ENCODE measurements around the gene ZNRF2.

The ZNRF2 gene

DNA sequence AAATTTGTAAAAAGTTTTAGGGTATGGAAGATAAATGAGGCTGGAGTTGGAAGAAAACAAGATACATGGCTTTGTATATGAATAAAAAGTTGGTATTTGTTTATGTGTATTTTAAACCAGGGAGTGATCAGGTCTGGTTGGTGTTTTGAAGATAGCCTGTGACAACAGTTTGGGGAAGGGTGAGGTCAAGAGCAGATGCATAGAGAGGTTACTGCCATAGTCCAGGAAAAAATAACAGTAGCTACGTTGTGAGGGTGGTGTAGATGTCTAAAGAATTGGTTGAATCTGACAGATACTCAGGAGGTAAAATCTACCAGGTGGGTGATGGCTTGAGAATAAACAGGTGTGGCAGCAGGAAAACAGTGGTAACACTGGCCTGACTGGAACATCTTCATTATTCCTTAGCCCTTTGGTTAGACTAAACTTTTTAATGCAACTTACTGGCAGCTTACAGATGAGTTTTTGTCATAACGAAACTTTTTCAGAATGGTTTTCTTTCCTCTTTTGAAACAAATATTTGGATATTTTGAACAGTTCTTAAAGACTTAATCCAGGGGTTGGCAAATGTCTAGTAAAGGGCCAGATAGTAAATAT lies 25.5 kb downstream of the ZNRF2 start:
- Mint-ChIP-seq H3K27me3 (no peaks in the 10 kb centered on the region), H3K27ac (no peak overlapping the region), H3K4me1 (peaks cover 25 to 60% of the 10 kb centered on the region in 2 donors), H3K9me3 (peaks cover 0 to 3% of the 10 kb centered on the region in 2 donors), H3K36me3 (peaks cover 4 to 6% of the 10 kb centered on the region in 2 donors), H3K4me3 (no peak overlapping the region)
- DNase-seq (no peak), ATAC-seq (replicated peaks) (peak; percentile 27 to 41)

DNA sequence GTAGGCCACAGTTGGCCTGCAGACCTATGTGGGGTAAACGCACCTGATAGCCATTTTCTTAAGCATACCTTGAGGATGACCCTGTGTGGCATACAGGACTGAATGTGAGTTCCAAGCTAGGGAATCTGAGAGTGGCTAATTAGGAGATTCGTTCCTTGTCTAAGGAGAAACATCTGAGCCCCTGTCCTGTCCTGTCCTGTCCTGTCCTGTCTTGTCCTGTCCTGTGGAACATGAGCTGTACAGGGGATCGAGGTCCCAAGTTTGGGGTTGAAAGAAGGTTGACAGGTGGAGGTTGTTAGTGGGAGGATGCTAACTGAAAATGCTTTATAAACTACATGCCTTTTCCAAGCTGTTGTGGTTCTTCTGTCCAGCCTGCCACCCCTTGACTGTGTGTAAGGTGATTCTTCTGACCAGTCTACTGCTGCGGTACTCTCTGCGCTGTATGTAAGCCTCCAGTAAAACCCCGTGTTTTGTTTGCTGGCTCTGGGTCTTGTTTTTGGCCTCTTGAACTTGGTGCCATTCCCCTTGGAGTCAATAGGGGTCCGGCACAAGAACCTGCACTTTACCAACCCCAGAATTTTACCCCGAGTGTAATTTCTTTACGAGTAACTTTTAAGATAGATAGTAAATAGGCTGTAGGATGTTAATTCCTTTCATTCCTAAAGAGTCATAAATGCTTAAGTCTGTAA lies 26.4 kb downstream of the ZNRF2 start:
- Mint-ChIP-seq H3K27ac (no peak overlapping the region), H3K9me3 (peaks cover 0 to 3% of the 10 kb centered on the region in 2 donors), H3K27me3 (no peaks in the 10 kb centered on the region), H3K4me3 (no peak overlapping the region), H3K4me1 (peaks cover 27 to 57% of the 10 kb centered on the region in 2 donors), H3K36me3 (peaks cover 4 to 6% of the 10 kb centered on the region in 2 donors)
- ATAC-seq (replicated peaks) = no peak
- DNase-seq = no peak

DNA sequence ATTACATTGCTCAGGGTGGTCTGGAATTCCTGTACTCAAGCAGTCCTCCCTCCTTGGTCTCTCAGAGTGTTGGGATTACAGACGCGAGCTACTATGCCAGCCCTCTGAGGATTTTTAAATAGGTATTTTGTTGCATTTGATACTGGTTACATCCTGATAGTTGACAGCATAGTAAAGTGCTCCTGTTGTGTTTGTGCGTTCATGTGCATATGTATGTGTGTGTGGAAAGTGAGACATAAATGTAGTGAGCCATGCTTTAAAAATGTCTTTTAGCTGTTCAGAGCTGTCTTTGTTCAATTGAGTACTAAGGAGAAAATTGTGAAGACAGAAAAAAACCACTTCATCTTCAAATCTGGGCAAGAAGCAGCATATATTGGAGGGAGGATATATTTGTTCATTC lies 27.8 kb downstream of the ZNRF2 start:
- H3K9me3 Mint-ChIP-seq = peaks cover 0 to 3% of the 10 kb centered on the region in 2 donors
- peaks cover 30 to 56% of the 10 kb centered on the region in 2 donors for H3K4me1 Mint-ChIP-seq
- no peaks in the 10 kb centered on the region for H3K27me3 Mint-ChIP-seq
- DNase-seq (no peak), ATAC-seq (replicated peaks) (no peak)
- H3K4me3 Mint-ChIP-seq = no peak overlapping the region
- no peak overlapping the region for H3K27ac Mint-ChIP-seq
- H3K36me3 Mint-ChIP-seq = peaks cover 4 to 6% of the 10 kb centered on the region in 2 donors

DNA sequence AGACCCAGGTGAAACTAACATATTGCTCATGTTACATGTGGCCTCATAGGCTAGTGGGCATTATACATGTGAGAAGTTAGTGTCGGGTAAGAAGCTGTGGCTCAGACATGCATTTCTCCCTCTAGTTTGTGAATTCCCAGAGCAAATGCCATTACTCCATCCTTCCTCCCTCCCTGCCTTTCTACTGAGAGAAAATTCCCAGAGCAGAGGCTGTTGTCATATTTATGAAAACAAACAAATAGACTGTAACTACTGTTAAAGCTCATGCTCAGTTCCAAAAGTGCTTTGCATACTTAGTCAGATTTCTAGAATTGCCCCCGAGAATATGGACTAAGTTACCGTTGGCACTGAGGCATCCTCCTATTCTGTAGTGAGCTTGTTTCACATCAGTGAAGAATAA lies 29.0 kb downstream of the ZNRF2 start:
- H3K4me3 Mint-ChIP-seq = no peak overlapping the region
- H3K27me3 Mint-ChIP-seq = no peaks in the 10 kb centered on the region
- peaks cover under 1 to 4% of the 10 kb centered on the region in 2 donors for H3K36me3 Mint-ChIP-seq
- peak overlapping the region; percentile 73 for H3K27ac Mint-ChIP-seq
- peaks cover 40 to 60% of the 10 kb centered on the region in 2 donors for H3K4me1 Mint-ChIP-seq
- DNase-seq (no peak), ATAC-seq (replicated peaks) (no peak)
- H3K9me3 Mint-ChIP-seq = peaks cover 0 to 3% of the 10 kb centered on the region in 2 donors

DNA sequence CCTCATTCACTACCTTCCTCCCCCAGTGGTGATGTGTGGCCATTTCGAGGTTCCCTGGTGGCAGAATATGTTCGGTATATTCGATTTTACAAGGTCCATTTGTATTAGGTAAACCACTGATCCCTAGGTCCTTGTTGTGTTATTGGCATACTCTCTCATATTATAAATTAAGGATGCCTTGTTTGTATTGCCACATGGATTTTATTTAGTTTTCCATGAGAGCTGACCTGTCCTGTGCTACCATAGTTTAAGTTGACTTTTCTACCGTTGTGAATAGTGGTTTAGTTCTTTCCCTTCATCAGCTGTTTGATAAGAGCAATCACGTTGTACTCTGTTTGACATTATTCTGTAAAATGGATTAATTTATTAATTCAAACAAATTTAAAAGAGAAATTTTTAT lies 29.4 kb downstream of the ZNRF2 start:
- peaks cover 2 to 4% of the 10 kb centered on the region in 2 donors for H3K36me3 Mint-ChIP-seq
- H3K27ac Mint-ChIP-seq = peak overlapping the region; percentile 73
- H3K4me1 Mint-ChIP-seq = peaks cover 42 to 64% of the 10 kb centered on the region in 2 donors
- DNase-seq (no peak), ATAC-seq (replicated peaks) (no peak)
- H3K27me3 Mint-ChIP-seq = no peaks in the 10 kb centered on the region
- peaks cover 0 to 3% of the 10 kb centered on the region in 2 donors for H3K9me3 Mint-ChIP-seq
- H3K4me3 Mint-ChIP-seq = no peak overlapping the region

DNA sequence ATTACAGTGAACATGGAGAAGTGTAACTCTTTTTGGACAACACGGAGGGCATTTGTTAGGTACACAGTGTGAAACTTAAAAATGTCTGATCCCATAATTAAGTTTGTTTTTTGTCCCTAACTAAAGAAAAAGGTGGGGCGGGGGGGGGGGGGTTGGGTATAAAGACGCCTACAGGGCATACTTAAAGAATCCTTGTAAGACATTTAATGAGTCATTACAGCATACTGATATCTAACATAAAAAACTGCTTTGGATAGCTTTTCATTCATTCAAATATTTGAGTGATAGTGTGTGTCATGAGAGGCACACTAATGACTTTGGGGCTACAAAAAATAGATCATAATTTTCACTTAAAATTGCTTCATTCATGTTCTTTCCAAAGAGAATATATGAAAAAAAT lies 31.2 kb downstream of the ZNRF2 start:
- Mint-ChIP-seq H3K4me3 (no peak overlapping the region), H3K27ac (no peak overlapping the region), H3K36me3 (peaks cover 2 to 4% of the 10 kb centered on the region in 2 donors), H3K27me3 (no peaks in the 10 kb centered on the region), H3K4me1 (peaks cover 47 to 69% of the 10 kb centered on the region in 2 donors), H3K9me3 (peaks cover 0 to 3% of the 10 kb centered on the region in 2 donors)
- ATAC-seq (replicated peaks) (no peak), DNase-seq (no peak)

DNA sequence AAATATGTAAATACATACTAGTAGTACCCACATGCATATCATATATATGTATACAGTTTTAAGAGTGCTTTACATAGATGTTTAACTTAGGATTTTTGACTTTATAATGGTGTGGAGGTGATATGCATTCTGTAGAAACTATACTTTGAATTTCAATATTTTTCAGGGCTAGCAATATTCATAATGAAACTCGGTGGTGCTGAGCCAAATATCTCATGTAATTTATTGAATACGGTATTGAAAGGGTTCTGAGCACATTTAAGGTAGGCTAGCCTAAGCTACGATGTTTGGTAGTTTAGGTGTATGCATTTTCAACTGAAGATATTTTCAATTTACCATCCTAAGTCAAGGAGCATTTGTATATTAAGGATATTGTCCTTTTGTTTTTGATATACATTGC lies 36.0 kb downstream of the ZNRF2 start:
- H3K27me3 Mint-ChIP-seq = no peaks in the 10 kb centered on the region
- no peak for ATAC-seq (replicated peaks)
- H3K4me1 Mint-ChIP-seq = peaks cover 44 to 64% of the 10 kb centered on the region in 2 donors
- H3K27ac Mint-ChIP-seq = peak overlapping the region; percentile 44
- no peaks in the 10 kb centered on the region for H3K9me3 Mint-ChIP-seq
- no peak for DNase-seq
- peaks cover 4 to 6% of the 10 kb centered on the region in 2 donors for H3K36me3 Mint-ChIP-seq
- H3K4me3 Mint-ChIP-seq = no peak overlapping the region

DNA sequence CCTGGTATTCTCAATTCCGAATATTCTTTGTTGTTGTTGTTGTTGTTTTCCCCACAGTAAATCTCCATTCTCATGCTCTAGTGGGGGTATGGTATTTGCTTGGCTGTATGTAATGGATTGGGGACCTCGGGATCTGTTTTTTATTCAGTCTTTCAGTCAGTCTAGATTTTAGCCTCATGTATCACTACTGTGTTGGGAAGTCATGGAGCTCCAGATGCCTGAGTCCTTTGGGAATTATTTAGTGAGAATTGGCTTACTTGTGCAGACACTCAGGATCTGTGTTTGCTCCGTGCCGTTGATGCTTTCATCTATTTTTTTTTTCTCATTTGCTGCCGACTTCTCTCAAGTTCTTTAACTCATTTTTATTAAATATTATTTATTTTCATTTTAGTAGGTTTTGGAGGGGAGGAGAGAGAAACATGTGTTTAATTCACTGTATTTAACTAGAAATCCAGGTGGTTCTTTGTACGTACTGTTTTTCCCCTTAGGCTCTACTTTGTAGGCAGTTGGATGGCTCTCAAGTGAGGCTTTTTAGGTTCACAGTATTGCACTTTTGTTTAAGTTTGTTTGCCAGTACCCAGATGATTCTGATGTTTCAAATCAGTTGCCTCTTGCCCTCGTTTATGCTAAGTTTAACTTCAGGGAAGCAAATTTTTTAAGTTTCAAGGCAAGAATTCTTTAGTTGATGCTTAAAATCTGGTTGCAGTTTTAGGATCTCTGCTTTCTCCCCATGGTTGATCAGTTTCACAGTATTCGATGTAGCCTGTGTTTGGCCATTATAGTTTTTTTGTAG lies 36.9 kb downstream of the ZNRF2 start:
- Mint-ChIP-seq H3K27ac (peak overlapping the region; percentile 97), H3K4me1 (peaks cover 46 to 65% of the 10 kb centered on the region in 2 donors), H3K36me3 (peaks cover 7 to 8% of the 10 kb centered on the region in 2 donors), H3K27me3 (no peaks in the 10 kb centered on the region), H3K9me3 (peaks cover 0 to 2% of the 10 kb centered on the region in 2 donors), H3K4me3 (peak overlapping the region; percentile 85 to 86)
- peak in 1 of 2 donors; percentile 12 for ATAC-seq (replicated peaks)
- DNase-seq = no peak

DNA sequence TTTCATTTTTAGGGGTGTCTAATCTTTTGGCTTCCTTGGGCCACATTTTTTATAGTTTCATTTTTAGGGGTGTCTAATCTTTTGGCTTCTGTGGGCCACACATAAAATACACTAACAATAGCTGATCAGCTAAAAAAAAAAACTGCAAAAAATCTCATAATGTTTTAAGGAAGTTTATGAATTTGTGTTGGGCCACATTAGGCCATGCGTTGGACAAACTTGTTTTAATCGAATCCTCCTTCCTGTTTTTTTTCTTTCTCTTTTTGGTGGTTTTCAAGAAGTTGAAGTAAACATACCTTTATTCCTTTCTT lies 37.4 kb downstream of the ZNRF2 start:
- ATAC-seq (replicated peaks) (peak in 1 of 2 donors; percentile 5), DNase-seq (no peak)
- Mint-ChIP-seq H3K9me3 (peaks cover 0 to 4% of the 10 kb centered on the region in 2 donors), H3K4me3 (peak overlapping the region; percentile 85 to 86), H3K27ac (peak overlapping the region; percentile 97), H3K4me1 (peaks cover 51 to 71% of the 10 kb centered on the region in 2 donors), H3K36me3 (peaks cover 12 to 14% of the 10 kb centered on the region in 2 donors), H3K27me3 (no peaks in the 10 kb centered on the region)

DNA sequence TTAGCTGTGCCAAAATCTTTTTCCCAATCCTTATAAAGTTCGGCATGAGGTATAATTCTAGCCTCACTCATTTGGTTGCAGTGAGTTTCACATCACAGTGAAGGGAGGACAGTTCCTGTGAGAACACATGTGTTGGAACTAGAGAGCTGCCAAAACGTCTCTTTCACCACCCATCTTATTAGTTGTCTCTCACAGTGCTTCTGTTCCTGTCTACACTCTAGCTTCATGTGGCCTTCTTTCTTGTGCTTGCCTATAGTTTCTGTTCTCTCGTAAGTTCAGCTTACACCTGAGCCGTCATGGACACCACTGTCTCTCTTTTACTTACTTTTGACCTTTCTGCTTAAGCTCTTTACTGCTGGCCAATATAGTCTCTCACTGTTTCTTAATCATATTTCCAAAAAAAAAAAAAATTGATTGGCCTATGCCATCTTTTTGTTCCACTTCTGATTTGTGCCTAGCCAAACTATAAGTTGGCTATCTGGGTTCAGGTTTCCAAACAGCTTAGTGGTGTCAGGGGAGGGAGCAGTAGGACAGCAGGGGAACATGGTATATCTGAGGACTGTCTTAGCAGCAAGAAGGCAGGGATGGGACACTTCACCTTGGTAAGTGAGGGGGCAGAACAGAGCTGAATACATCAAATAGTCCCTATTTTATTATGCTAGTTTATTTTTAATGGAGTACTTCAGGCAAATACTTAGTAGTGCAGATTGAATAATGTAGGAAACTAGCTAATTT lies 38.0 kb downstream of the ZNRF2 start:
- Mint-ChIP-seq H3K9me3 (peaks cover 0 to 4% of the 10 kb centered on the region in 2 donors), H3K27me3 (no peaks in the 10 kb centered on the region), H3K4me1 (peaks cover 49 to 71% of the 10 kb centered on the region in 2 donors), H3K4me3 (peak overlapping the region; percentile 85 to 86), H3K27ac (peak overlapping the region; percentile 97), H3K36me3 (peaks cover 15 to 16% of the 10 kb centered on the region in 2 donors)
- ATAC-seq (replicated peaks) (peak; percentile 77 to 78), DNase-seq (peak; percentile 12)

DNA sequence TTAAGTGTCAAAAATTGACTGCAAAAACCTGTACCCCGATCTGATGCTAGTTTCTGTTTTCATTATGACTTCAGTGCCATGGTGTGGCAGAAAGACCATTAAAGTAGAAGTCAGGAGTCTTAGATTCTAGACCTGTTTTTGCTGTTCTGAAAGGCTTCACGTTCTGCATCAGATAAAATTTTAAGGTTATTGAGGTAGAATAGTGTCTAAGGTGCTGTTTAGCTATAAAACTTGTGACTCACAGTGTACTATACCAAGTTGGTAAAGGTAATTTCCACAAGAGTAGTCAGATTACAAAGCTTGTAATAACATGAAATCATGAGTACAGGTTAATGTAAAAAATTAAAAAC lies 38.6 kb downstream of the ZNRF2 start:
- Mint-ChIP-seq H3K4me1 (peaks cover 45 to 65% of the 10 kb centered on the region in 2 donors), H3K36me3 (peaks cover 15 to 16% of the 10 kb centered on the region in 2 donors), H3K9me3 (peaks cover 0 to 4% of the 10 kb centered on the region in 2 donors), H3K27ac (peak overlapping the region; percentile 97), H3K4me3 (peak overlapping the region; percentile 85 to 86), H3K27me3 (no peaks in the 10 kb centered on the region)
- DNase-seq = no peak
- ATAC-seq (replicated peaks) = peak; percentile 69 to 80

DNA sequence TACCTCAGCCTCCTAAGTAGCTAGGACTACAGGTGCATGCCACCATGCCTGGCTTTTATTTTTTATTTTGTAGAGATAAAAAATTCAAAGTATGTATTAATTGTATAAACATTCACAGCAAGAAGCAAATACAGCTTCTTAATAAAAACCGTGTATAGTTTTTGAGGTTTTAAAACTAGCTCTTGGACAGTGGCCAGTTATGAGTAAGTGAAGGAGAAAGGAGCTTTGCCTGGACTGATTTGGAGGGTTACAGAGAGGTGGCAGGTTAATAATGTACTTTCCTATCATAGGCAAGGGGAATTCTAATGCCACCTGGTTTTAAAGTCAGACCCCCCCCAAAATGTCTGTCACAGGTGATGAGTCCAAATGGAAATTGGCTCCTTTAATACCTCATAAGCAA lies 43.4 kb downstream of the ZNRF2 start:
- ATAC-seq (replicated peaks) = no peak
- H3K4me3 Mint-ChIP-seq = no peak overlapping the region
- peaks cover 35 to 56% of the 10 kb centered on the region in 2 donors for H3K4me1 Mint-ChIP-seq
- no peaks in the 10 kb centered on the region for H3K27me3 Mint-ChIP-seq
- H3K27ac Mint-ChIP-seq = no peak overlapping the region
- no peak for DNase-seq
- H3K36me3 Mint-ChIP-seq = peaks cover 20 to 27% of the 10 kb centered on the region in 2 donors
- peaks cover 8 to 11% of the 10 kb centered on the region in 2 donors for H3K9me3 Mint-ChIP-seq

DNA sequence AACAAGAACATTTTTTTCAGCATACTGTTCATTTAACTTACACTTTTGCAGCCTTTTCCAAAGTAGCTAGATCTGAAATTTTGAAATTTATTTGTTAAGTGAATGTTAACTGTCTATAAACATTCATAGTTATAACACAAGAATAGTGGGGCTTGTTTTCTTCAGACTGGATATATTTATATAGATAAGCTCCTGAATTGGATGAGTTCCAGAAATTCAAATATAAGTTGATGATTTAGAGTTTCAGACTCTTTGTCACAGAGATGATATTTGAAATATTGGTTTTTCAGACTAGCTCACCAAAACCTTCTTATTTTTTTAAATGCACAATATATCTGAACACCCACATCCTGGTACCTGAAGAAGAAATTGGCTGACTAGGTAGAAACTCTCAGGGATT lies 44.0 kb downstream of the ZNRF2 start:
- H3K4me1 Mint-ChIP-seq = peaks cover 31 to 52% of the 10 kb centered on the region in 2 donors
- H3K36me3 Mint-ChIP-seq = peaks cover 20 to 27% of the 10 kb centered on the region in 2 donors
- ATAC-seq (replicated peaks) (no peak), DNase-seq (no peak)
- no peak overlapping the region for H3K4me3 Mint-ChIP-seq
- H3K9me3 Mint-ChIP-seq = peaks cover 8 to 11% of the 10 kb centered on the region in 2 donors
- H3K27me3 Mint-ChIP-seq = no peaks in the 10 kb centered on the region
- H3K27ac Mint-ChIP-seq = no peak overlapping the region

DNA sequence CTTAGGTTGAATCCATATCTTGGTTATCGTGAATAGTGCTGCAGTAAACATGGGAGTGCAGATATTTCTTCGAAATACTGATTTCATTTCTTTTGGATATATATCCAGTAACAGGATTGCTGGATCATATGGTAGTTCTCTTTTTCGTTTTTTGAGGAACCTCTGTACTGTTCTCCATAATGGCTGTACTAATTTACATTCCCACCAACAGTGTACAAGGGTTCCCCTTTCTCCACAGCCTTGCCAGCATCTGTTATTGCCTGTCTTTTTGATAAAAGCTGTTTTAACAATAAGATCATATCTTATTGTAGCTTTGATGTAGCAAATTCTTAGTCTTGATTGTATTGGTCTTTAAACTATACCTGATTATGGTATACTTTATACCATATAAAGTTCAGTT lies 45.3 kb downstream of the ZNRF2 start:
- DNase-seq (no peak), ATAC-seq (replicated peaks) (no peak)
- peaks cover 8 to 11% of the 10 kb centered on the region in 2 donors for H3K9me3 Mint-ChIP-seq
- H3K27ac Mint-ChIP-seq = peak overlapping the region; percentile 0
- peaks cover 34 to 62% of the 10 kb centered on the region in 2 donors for H3K4me1 Mint-ChIP-seq
- no peak overlapping the region for H3K4me3 Mint-ChIP-seq
- peaks cover 16 to 27% of the 10 kb centered on the region in 2 donors for H3K36me3 Mint-ChIP-seq
- no peaks in the 10 kb centered on the region for H3K27me3 Mint-ChIP-seq

All from stimulated activated naive B cell treated with anti-CD40 and anti-IgM and Interleukin-4, amounts not matched to agents 10 μg/mL and 1 μg/mL and 100 μg/mL, for 72 hours (primary cell).